Hair follicular keratinocyte (primary cell): ENCODE measurements around the gene FCER1A. TPM values are rescaled to one million over a fixed set of nuclear protein-coding genes. Genes with fewer than 3 reads are reported as not detected.

Experiments
- total RNA-seq: library from RNA; depleted of rRNA; stranded (reverse); fragments of >200 nt; gene quantifications from 2 replicates; pipeline ENCODE4 v1.2.3, GENCODE V29; 2015

Gene FCER1A
- total RNA-seq = not detected in 2 replicates

DNA sequence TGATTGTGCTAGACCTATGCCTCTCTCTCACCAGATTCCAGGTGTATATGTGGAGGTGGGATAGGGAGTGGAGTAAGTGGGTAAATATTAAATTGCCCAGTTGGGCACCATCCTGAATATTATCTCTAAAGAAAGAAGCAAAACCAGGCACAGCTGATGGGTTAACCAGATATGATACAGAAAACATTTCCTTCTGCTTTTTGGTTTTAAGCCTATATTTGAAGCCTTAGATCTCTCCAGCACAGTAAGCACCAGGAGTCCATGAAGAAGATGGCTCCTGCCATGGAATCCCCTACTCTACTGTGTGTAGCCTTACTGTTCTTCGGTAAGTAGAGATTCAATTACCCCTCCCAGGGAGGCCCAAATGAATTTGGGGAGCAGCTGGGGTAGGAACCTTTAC is at the start of gene FCER1A:
Gene FCER1A (plus strand): TSS at position 242 of the 400 bp plus-strand sequence. CDS start 29 bp downstream, at position 271.

Other genes starting within 250 kb of the FCER1A start
- not detected in 2 replicates for gene AIM2, start 225.6 kb upstream of the FCER1A start, total RNA-seq
- not detected in 2 replicates for gene CADM3, start 130.7 kb upstream of the FCER1A start, total RNA-seq
- not detected in 2 replicates for gene ACKR1, start 97.5 kb upstream of the FCER1A start, total RNA-seq
- gene OR10J4, start 129.9 kb downstream of the FCER1A start, total RNA-seq = not detected in 2 replicates
- not detected in 2 replicates for gene OR10J1, start 137.4 kb downstream of the FCER1A start, total RNA-seq
- not detected in 2 replicates for gene OR10J5, start 233.7 kb downstream of the FCER1A start, total RNA-seq